Gastrocnemius medialis (tissue), 4 donors: Measurements from ENCODE around the gene SCLY. TPM values are rescaled to one million over a fixed set of nuclear protein-coding genes. Genes with fewer than 3 reads are reported as not detected.
"Not testable (repeated sequence)": the region's sequence is repeated elsewhere in the genome, so short reads cannot be mapped to it uniquely, and the experiment has no call there.

Experiments used
- ATAC-seq, 2 donors: fragments of 150-250 bp; one replicate each; pipeline ENCODE4 v1.9.1; 2016
- DNase-seq, 2 donors: peaks; one replicate each; pipeline ENCODE4 v3.0.0-alpha.2; 2019
- H3K27ac ChIP-seq, 4 donors: fragments of 200-600 bp; sonication (generic); 1 replicate in 1 of 4; 2 replicates in 3 of 4; pipeline ENCODE4 v1.5.1; 2016 to 2018; ENCODE audit warnings: mild to moderate bottlenecking in 2 of 4, moderate library complexity in 1 of 4
- H3K27me3 ChIP-seq, 3 donors: fragments of 200-600 bp; sonication (generic) in 2 of 3; 1 replicate in 1 of 3; 2 replicates in 2 of 3; pipeline versions ENCODE4 v1.5.1 to v1.6.0; 2016 to 2019; ENCODE audit warnings: mild to moderate bottlenecking in 1 of 3, moderate library complexity in 1 of 3
- H3K36me3 ChIP-seq, 2 donors: fragments of 200-600 bp; sonication (generic) in 1 of 2; one replicate each; pipeline ENCODE4 v1.5.1; 2017 to 2018
- H3K4me1 ChIP-seq, 2 donors: fragments of 200-600 bp; sonication (generic) in 1 of 2; one replicate each; pipeline ENCODE4 v1.5.1; 2016 to 2017; ENCODE audit warnings: mild to moderate bottlenecking in 2 of 2
- H3K4me3 ChIP-seq, 4 donors: fragments of 200-600 bp; sonication (generic) in 3 of 4; 1 replicate in 1 of 4; 2 replicates in 3 of 4; pipeline ENCODE4 v1.5.1; 2016 to 2019; ENCODE audit warnings: mild to moderate bottlenecking in 2 of 4
- H3K9me3 ChIP-seq, 3 donors: fragments of 200-600 bp; sonication (generic) in 2 of 3; 1 replicate in 1 of 3; 2 replicates in 2 of 3; pipeline ENCODE4 v1.5.1; 2016 to 2019
- CTCF ChIP-seq, 5 experiments: fragments of 450-650 bp in 3 of 5; fragments of 200-600 bp in 2 of 5; sonication (generic) in 2 of 5; IDR thresholded peaks in 4 of 5; conservative IDR thresholded peaks in 1 of 5; 1 replicate in 4 of 5; 2 replicates in 1 of 5; pipeline ENCODE4 v1.5.1; 2016 to 2019; ENCODE audit warnings: antibody characterized with exemption in 5 of 5, mild to moderate bottlenecking in 3 of 5, moderate library complexity in 3 of 5
- POLR2A ChIP-seq, 2 donors: fragments of 450-650 bp; IDR thresholded peaks; one replicate each; pipeline ENCODE4 v1.6.1; 2017; ENCODE audit warnings: antibody characterized with exemption in 2 of 2, mild to moderate bottlenecking in 2 of 2, moderate library complexity in 2 of 2
- in situ Hi-C, 4 donors: fragments of 200-750 bp; cut with MboI; loops; one replicate each; pipeline versions ENCODE4 v1.15.0 to v1.8.0; 2017; ENCODE audit warnings: low sequenced_read_pairs in 4 of 4
- intact Hi-C: fragments of 100-400 bp; cut with DNase I; formaldehyde crosslinking; loops from one replicate; pipeline ENCODE4 v1.15.1; 2023; ENCODE audit warnings: low total_unique reads
- total RNA-seq, 4 donors: library from RNA; depleted of rRNA; stranded (reverse); fragments of >200 nt; gene quantifications; one replicate each; pipeline versions ENCODE4 v1.1.0 to v1.2.3, GENCODE V29; 2016

Gene SCLY
- total RNA-seq, 4 donors from 2014 or later: 3.3 to 9.7 (median 5.6) TPM

GRCh38 chr2:238029853-238030252, 30.9 kb upstream of the SCLY start:
- H3K9me3 ChIP-seq: no peaks in the 10 kb centered on the region
- DNase-seq (no peak), ATAC-seq (no peak)
- peaks cover 0 to 44% of the 10 kb centered on the region in 2 donors for H3K36me3 ChIP-seq
- in situ Hi-C loops: no loop called here
- intact Hi-C loops: no loop called here
- no peak overlapping the region for H3K4me3 ChIP-seq
- no peak overlapping the region for H3K27ac ChIP-seq
- H3K4me1 ChIP-seq: no peaks in the 10 kb centered on the region
- H3K27me3 ChIP-seq: no peaks in the 10 kb centered on the region
- TF ChIP-seq POLR2A (IDR thresholded peaks at IDR 0.05) (no peak), CTCF (IDR thresholded peaks at IDR 0.05 in 4 of 5, conservative IDR thresholded peaks at IDR 0.05 in 1 of 5) (no peak)

GRCh38 chr2:238030422-238031155, 30.2 kb upstream of the SCLY start:
- no peak for DNase-seq
- H3K27ac ChIP-seq: no peak overlapping the region
- no peaks in the 10 kb centered on the region for H3K4me1 ChIP-seq
- H3K4me3 ChIP-seq: no peak overlapping the region
- ATAC-seq: no peak
- in situ Hi-C loops: no loop called here
- intact Hi-C loops: no loop called here
- H3K36me3 ChIP-seq: peaks cover 0 to 51% of the 10 kb centered on the region in 2 donors
- no peaks in the 10 kb centered on the region for H3K27me3 ChIP-seq
- no peaks in the 10 kb centered on the region for H3K9me3 ChIP-seq
- TF ChIP-seq CTCF (IDR thresholded peaks at IDR 0.05 in 4 of 5, conservative IDR thresholded peaks at IDR 0.05 in 1 of 5) (no peak), POLR2A (IDR thresholded peaks at IDR 0.05) (no peak)

- no peak for TF ChIP-seq CTCF (IDR thresholded peaks at IDR 0.05 in 4 of 5, conservative IDR thresholded peaks at IDR 0.05 in 1 of 5)
- TF ChIP-seq POLR2A (IDR thresholded peaks at IDR 0.05): no peak
- DNase-seq (no peak), ATAC-seq (no peak)
- H3K36me3 ChIP-seq: peaks cover 0 to 63% of the 10 kb centered on the region in 2 donors
- H3K27ac ChIP-seq: no peak overlapping the region
- no peaks in the 10 kb centered on the region for H3K27me3 ChIP-seq
- H3K9me3 ChIP-seq: no peaks in the 10 kb centered on the region
- in situ Hi-C loops: no loop called here
- no peaks in the 10 kb centered on the region for H3K4me1 ChIP-seq
- intact Hi-C loops: no loop called here
- H3K4me3 ChIP-seq: no peak overlapping the region
Observed at GRCh38 chr2:238031751-238032150, 29.1 kb upstream of the SCLY start.

- Histone ChIP-seq H3K4me3 (no peak overlapping the region), H3K4me1 (no peaks in the 10 kb centered on the region), H3K27ac (no peak overlapping the region), H3K9me3 (no peaks in the 10 kb centered on the region), H3K36me3 (peaks cover 0 to 63% of the 10 kb centered on the region in 2 donors), H3K27me3 (no peaks in the 10 kb centered on the region)
- no peak for TF ChIP-seq POLR2A (IDR thresholded peaks at IDR 0.05)
- no peak for TF ChIP-seq CTCF (IDR thresholded peaks at IDR 0.05 in 4 of 5, conservative IDR thresholded peaks at IDR 0.05 in 1 of 5)
- DNase-seq (no peak), ATAC-seq (no peak)
- in situ Hi-C loops: no loop called here
- intact Hi-C loops: no loop called here
Observed at GRCh38 chr2:238032755-238033337, 28.0 kb upstream of the SCLY start.

- peaks cover 0 to 71% of the 10 kb centered on the region in 2 donors for H3K36me3 ChIP-seq
- intact Hi-C loops, H3K4me3 ChIP-seq, H3K27ac ChIP-seq, H3K9me3 ChIP-seq, DNase-seq, H3K4me1 ChIP-seq, ATAC-seq, in situ Hi-C loops, H3K27me3 ChIP-seq: not testable (repeated sequence)
Observed at GRCh38 chr2:238033991-238034390, 26.8 kb upstream of the SCLY start.
